ENCODE results near the gene ATP6V1C2.

The ATP6V1C2 gene

GRCh38 chr2:10828346-10828745 is 106.9 kb downstream of the ATP6V1C2 start:
- Histone ChIP-seq H2AK5ac (ENCODE audit: low read length) (no peak overlapping the region), H3K9ac (ENCODE audit: low read length) (no peak overlapping the region), H3K4ac (ENCODE audit: low read depth, low read length) (no peak overlapping the region), H3K4me3 (ENCODE audit: low read depth, low read length) (no peak overlapping the region), H3K27me3 (ENCODE audit: insufficient read depth, low read length) (no peaks in the 10 kb centered on the region), H4K91ac (ENCODE audit: low read depth, low read length) (no peak overlapping the region), H2BK12ac (ENCODE audit: low read length) (no peak overlapping the region), H2BK5ac (ENCODE audit: low read depth, low read length, poor library complexity) (no peak overlapping the region), H3K4me2 (ENCODE audit: low read length) (no peak overlapping the region), H4K12ac (ENCODE audit: low read depth, low read length) (no peak overlapping the region), H3K23ac (ENCODE audit: low read length) (no peak overlapping the region), H2BK120ac (ENCODE audit: insufficient read depth, low read length, poor library complexity) (no peak overlapping the region), H3K18ac (ENCODE audit: low read length) (no peak overlapping the region), H2AFZ (ENCODE audit: insufficient read depth, low read length, poor library complexity) (no peak overlapping the region), H3K9me3 (ENCODE audit: insufficient read depth, low read depth, low read length) (peaks cover 6% of the 10 kb centered on the region), H3K79me2 (ENCODE audit: control insufficient read depth, insufficient read depth, low read length, poor library complexity) (no peaks in the 10 kb centered on the region), H3K4me1 (ENCODE audit: control insufficient read depth in 1 of 2, insufficient read depth in 2 of 2, low read length in 2 of 2) (peaks cover 0 to 3% of the 10 kb centered on the region in 2 experiments), H3K14ac (ENCODE audit: low read length) (no peak overlapping the region), H3K36me3 (ENCODE audit: control insufficient read depth in 1 of 2, insufficient read depth in 2 of 2, low read length in 2 of 2) (no peaks in the 10 kb centered on the region), H3K79me1 (ENCODE audit: low read length) (no peaks in the 10 kb centered on the region), H3K27ac (ENCODE audit: low read depth, low read length) (no peak overlapping the region), H4K8ac (ENCODE audit: low read depth, low read length) (no peak overlapping the region)
- no CpG with 5 or more reads among the region's 11 CpGs for WGBS (ENCODE audit: extremely low coverage, insufficient coverage, insufficient read length)
- no peak for DNase-seq

DNA sequence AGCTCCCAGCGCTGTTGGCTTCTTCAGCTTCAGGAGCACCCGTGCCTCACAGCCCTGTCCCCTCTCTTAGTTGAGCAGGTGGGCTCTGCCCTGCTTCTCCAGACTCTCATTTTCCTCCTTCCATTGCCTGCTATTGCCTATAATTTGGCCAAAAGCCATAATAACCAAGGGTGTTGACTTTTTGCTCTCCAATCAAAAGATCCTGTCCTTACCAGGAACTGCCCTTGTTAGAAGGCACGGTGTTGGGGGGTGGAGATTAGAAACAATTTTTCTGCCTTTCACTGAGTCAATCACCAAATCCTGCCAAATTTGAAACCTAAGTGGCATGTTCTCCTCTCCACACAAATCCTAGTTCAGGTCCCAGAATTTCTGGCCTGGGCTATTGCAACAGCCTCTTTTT is 107.9 kb downstream of the ATP6V1C2 start:
- Histone ChIP-seq H4K12ac (ENCODE audit: low read depth, low read length) (no peak overlapping the region), H3K4ac (ENCODE audit: low read depth, low read length) (no peak overlapping the region), H3K18ac (ENCODE audit: low read length) (no peak overlapping the region), H3K4me1 (ENCODE audit: control insufficient read depth in 1 of 2, insufficient read depth in 2 of 2, low read length in 2 of 2) (peaks cover 0 to 3% of the 10 kb centered on the region in 2 experiments), H3K9ac (ENCODE audit: low read length) (no peak overlapping the region), H3K36me3 (ENCODE audit: control insufficient read depth in 1 of 2, insufficient read depth in 2 of 2, low read length in 2 of 2) (no peaks in the 10 kb centered on the region), H2BK12ac (ENCODE audit: low read length) (no peak overlapping the region), H3K9me3 (ENCODE audit: insufficient read depth, low read depth, low read length) (peaks cover 3% of the 10 kb centered on the region), H3K27me3 (ENCODE audit: insufficient read depth, low read length) (no peaks in the 10 kb centered on the region), H2BK120ac (ENCODE audit: insufficient read depth, low read length, poor library complexity) (no peak overlapping the region), H3K79me1 (ENCODE audit: low read length) (no peaks in the 10 kb centered on the region), H3K4me3 (ENCODE audit: low read depth, low read length) (no peak overlapping the region), H2AFZ (ENCODE audit: insufficient read depth, low read length, poor library complexity) (no peak overlapping the region), H2AK5ac (ENCODE audit: low read length) (no peak overlapping the region), H2BK5ac (ENCODE audit: low read depth, low read length, poor library complexity) (no peak overlapping the region), H4K91ac (ENCODE audit: low read depth, low read length) (no peak overlapping the region), H4K8ac (ENCODE audit: low read depth, low read length) (no peak overlapping the region), H3K23ac (ENCODE audit: low read length) (no peak overlapping the region), H3K14ac (ENCODE audit: low read length) (no peak overlapping the region), H3K27ac (ENCODE audit: low read depth, low read length) (no peak overlapping the region), H3K4me2 (ENCODE audit: low read length) (no peak overlapping the region), H3K79me2 (ENCODE audit: control insufficient read depth, insufficient read depth, low read length, poor library complexity) (no peaks in the 10 kb centered on the region)
- no CpG with 5 or more reads among the region's 3 CpGs for WGBS (ENCODE audit: extremely low coverage, insufficient coverage, insufficient read length)
- no peak for DNase-seq

GRCh38 chr2:10830203-10830602 is 108.8 kb downstream of the ATP6V1C2 start:
- Histone ChIP-seq H2AK5ac (ENCODE audit: low read length) (no peak overlapping the region), H4K8ac (ENCODE audit: low read depth, low read length) (no peak overlapping the region), H3K9ac (ENCODE audit: low read length) (no peak overlapping the region), H3K9me3 (ENCODE audit: insufficient read depth, low read depth, low read length) (peaks cover 2% of the 10 kb centered on the region), H3K4me1 (ENCODE audit: control insufficient read depth in 1 of 2, insufficient read depth in 2 of 2, low read length in 2 of 2) (peaks cover 0 to 3% of the 10 kb centered on the region in 2 experiments), H3K27me3 (ENCODE audit: insufficient read depth, low read length) (no peaks in the 10 kb centered on the region), H2AFZ (ENCODE audit: insufficient read depth, low read length, poor library complexity) (no peak overlapping the region), H4K91ac (ENCODE audit: low read depth, low read length) (no peak overlapping the region), H3K27ac (ENCODE audit: low read depth, low read length) (no peak overlapping the region), H4K12ac (ENCODE audit: low read depth, low read length) (no peak overlapping the region), H3K79me2 (ENCODE audit: control insufficient read depth, insufficient read depth, low read length, poor library complexity) (no peaks in the 10 kb centered on the region), H2BK120ac (ENCODE audit: insufficient read depth, low read length, poor library complexity) (no peak overlapping the region), H3K4me3 (ENCODE audit: low read depth, low read length) (no peak overlapping the region), H3K79me1 (ENCODE audit: low read length) (no peaks in the 10 kb centered on the region), H2BK12ac (ENCODE audit: low read length) (no peak overlapping the region), H3K4me2 (ENCODE audit: low read length) (no peak overlapping the region), H3K36me3 (ENCODE audit: control insufficient read depth in 1 of 2, insufficient read depth in 2 of 2, low read length in 2 of 2) (no peaks in the 10 kb centered on the region), H3K4ac (ENCODE audit: low read depth, low read length) (no peak overlapping the region), H2BK5ac (ENCODE audit: low read depth, low read length, poor library complexity) (no peak overlapping the region), H3K18ac (ENCODE audit: low read length) (no peak overlapping the region), H3K14ac (ENCODE audit: low read length) (no peak overlapping the region), H3K23ac (ENCODE audit: low read length) (no peak overlapping the region)
- DNase-seq, result no peak
- WGBS (ENCODE audit: extremely low coverage, insufficient coverage, insufficient read length), result no CpG with 5 or more reads among the region's 8 CpGs

- Histone ChIP-seq H2AK5ac (ENCODE audit: low read length) (no peak overlapping the region), H3K14ac (ENCODE audit: low read length) (no peak overlapping the region), H4K12ac (ENCODE audit: low read depth, low read length) (no peak overlapping the region), H3K27ac (ENCODE audit: low read depth, low read length) (no peak overlapping the region), H3K4me1 (ENCODE audit: control insufficient read depth in 1 of 2, insufficient read depth in 2 of 2, low read length in 2 of 2) (peaks cover 0 to 3% of the 10 kb centered on the region in 2 experiments), H3K27me3 (ENCODE audit: insufficient read depth, low read length) (no peaks in the 10 kb centered on the region), H3K4me3 (ENCODE audit: low read depth, low read length) (no peak overlapping the region), H3K9ac (ENCODE audit: low read length) (no peak overlapping the region), H2BK5ac (ENCODE audit: low read depth, low read length, poor library complexity) (no peak overlapping the region), H4K91ac (ENCODE audit: low read depth, low read length) (no peak overlapping the region), H2AFZ (ENCODE audit: insufficient read depth, low read length, poor library complexity) (no peak overlapping the region), H4K8ac (ENCODE audit: low read depth, low read length) (no peak overlapping the region), H3K9me3 (ENCODE audit: insufficient read depth, low read depth, low read length) (peaks cover 2% of the 10 kb centered on the region), H3K18ac (ENCODE audit: low read length) (no peak overlapping the region), H3K79me2 (ENCODE audit: control insufficient read depth, insufficient read depth, low read length, poor library complexity) (no peaks in the 10 kb centered on the region), H3K79me1 (ENCODE audit: low read length) (no peaks in the 10 kb centered on the region), H2BK120ac (ENCODE audit: insufficient read depth, low read length, poor library complexity) (no peak overlapping the region), H3K4me2 (ENCODE audit: low read length) (no peak overlapping the region), H3K4ac (ENCODE audit: low read depth, low read length) (no peak overlapping the region), H2BK12ac (ENCODE audit: low read length) (no peak overlapping the region), H3K36me3 (ENCODE audit: control insufficient read depth in 1 of 2, insufficient read depth in 2 of 2, low read length in 2 of 2) (no peaks in the 10 kb centered on the region), H3K23ac (ENCODE audit: low read length) (no peak overlapping the region)
- WGBS (ENCODE audit: extremely low coverage, insufficient coverage, insufficient read length), result no CpG with 5 or more reads among the region's 30 CpGs
- DNase-seq, result no peak
These were observed 109.4 kb downstream of the ATP6V1C2 start for GRCh38 chr2:10830641-10831399.

Data from trophoblast cell (in vitro differentiated cells and primary cell).